HFFc6 (cell line): ENCODE data around the gene EIF3L. TPM values are rescaled to one million over a fixed set of nuclear protein-coding genes. Genes with fewer than 3 reads are reported as not detected.
A peak's percentile ranks its signal among the peaks of the same experiment; 100 is the strongest.

Experiments
- DNase-seq: peaks from one replicate; pipeline ENCODE4 v3.0.0-alpha.2; 2018
- H3K27ac Mint-ChIP-seq: 2 replicates; pipeline ENCODE4 v1.8.0; 2020; ENCODE audit warnings: mild to moderate bottlenecking, mixed read lengths
- H3K27me3 Mint-ChIP-seq: 2 replicates; pipeline ENCODE4 v1.8.0; 2021; ENCODE audit warnings: mild to moderate bottlenecking, moderate library complexity, mixed read lengths; ENCODE audit not compliant: insufficient read depth
- H3K36me3 Mint-ChIP-seq: 2 replicates; pipeline ENCODE4 v1.8.0; 2021; ENCODE audit warnings: low read depth, mixed read lengths
- H3K4me1 Mint-ChIP-seq: 2 replicates; pipeline ENCODE4 v1.8.0; 2020; ENCODE audit warnings: low read depth, mixed read lengths
- H3K4me3 Mint-ChIP-seq: 2 replicates; pipeline ENCODE4 v1.8.0; 2020; ENCODE audit warnings: mild to moderate bottlenecking, moderate library complexity, mixed read lengths
- H3K9me3 Mint-ChIP-seq: 2 replicates; pipeline ENCODE4 v1.8.0; 2020; ENCODE audit warnings: mild to moderate bottlenecking, mixed read lengths
- CTCF ChIP-seq: fragments of 200-600 bp; sonication (generic); IDR thresholded peaks from 2 replicates; pipeline ENCODE4 v1.5.0; 2021; ENCODE audit warnings: antibody characterized with exemption, mild to moderate bottlenecking
- total RNA-seq, 6 experiments: library from RNA; stranded (reverse); fragmentation: NEBNext Ultra II Directional; extraction: Animal tissue kit (Norgen Biotek cat#: 25700); gene quantifications; 2 replicates in 1 of 6; 3 replicates in 5 of 6; pipeline ENCODE4 v1.2.3, GENCODE V29; 2021

Gene EIF3L
- total RNA-seq, 6 experiments from 2014 or later, result 306 to 371 (median 357) TPM

GRCh38 chr22:37819105-37819433 is 30.1 kb upstream of the EIF3L start:
- Mint-ChIP-seq H3K9me3 (no peaks in the 10 kb centered on the region), H3K36me3 (no peaks in the 10 kb centered on the region), H3K27ac (no peak overlapping the region), H3K27me3 (peaks cover 22% of the 10 kb centered on the region), H3K4me1 (peaks cover 17% of the 10 kb centered on the region), H3K4me3 (peak overlapping the region; percentile 46; the same call in 1 of the 2 replicates)
- no peak for DNase-seq
- no peak for TF ChIP-seq CTCF

GRCh38 chr22:37820350-37820749 is 28.9 kb upstream of the EIF3L start:
- peaks cover 17% of the 10 kb centered on the region for H3K4me1 Mint-ChIP-seq
- H3K9me3 Mint-ChIP-seq, result no peaks in the 10 kb centered on the region
- H3K36me3 Mint-ChIP-seq, result no peaks in the 10 kb centered on the region
- DNase-seq, result no peak
- H3K27me3 Mint-ChIP-seq, result peaks cover 25% of the 10 kb centered on the region
- H3K4me3 Mint-ChIP-seq, result no peak overlapping the region
- H3K27ac Mint-ChIP-seq, result no peak overlapping the region
- no peak for TF ChIP-seq CTCF

- Mint-ChIP-seq H3K27ac (no peak overlapping the region), H3K27me3 (peaks cover 25% of the 10 kb centered on the region), H3K4me1 (peaks cover 16% of the 10 kb centered on the region), H3K9me3 (no peaks in the 10 kb centered on the region), H3K4me3 (no peak overlapping the region), H3K36me3 (no peaks in the 10 kb centered on the region)
- TF ChIP-seq CTCF, result no peak
- DNase-seq, result no peak
These were observed 27.0 kb upstream of the EIF3L start for GRCh38 chr22:37822079-37822833.

GRCh38 chr22:37823134-37823985 is 25.9 kb upstream of the EIF3L start, which contains the start of gene GALR3:
Gene GALR3, plus strand, starts transcription at chr22:37823382. Its CDS starts 25 bp downstream, at chr22:37823407.
- no peak for DNase-seq
- H3K27ac Mint-ChIP-seq, result no peak within 1 kb of the TSS
- no peaks in the 10 kb centered on the region for H3K9me3 Mint-ChIP-seq
- H3K4me1 Mint-ChIP-seq, result peaks cover 6% of the 10 kb centered on the region; the same call in 1 of the 2 replicates
- no peaks in the 10 kb centered on the region for H3K36me3 Mint-ChIP-seq
- no peak for TF ChIP-seq CTCF
- H3K4me3 Mint-ChIP-seq, result no peak within 1 kb of the TSS
- H3K27me3 Mint-ChIP-seq, result peaks cover 25% of the 10 kb centered on the region

- no peak overlapping the region for H3K4me3 Mint-ChIP-seq
- H3K36me3 Mint-ChIP-seq, result peaks cover 5% of the 10 kb centered on the region; the same call in 1 of the 2 replicates
- DNase-seq, result no peak
- no peaks in the 10 kb centered on the region for H3K9me3 Mint-ChIP-seq
- H3K4me1 Mint-ChIP-seq, result no peaks in the 10 kb centered on the region
- no peak overlapping the region for H3K27ac Mint-ChIP-seq
- TF ChIP-seq CTCF, result no peak
- peaks cover 23% of the 10 kb centered on the region for H3K27me3 Mint-ChIP-seq
These were observed 24.3 kb upstream of the EIF3L start for GRCh38 chr22:37824674-37825641.
